Stimulated activated naive CD8-positive, alpha-beta T cell treated with anti-CD3 and anti-CD28 coated beads, Interleukin-15, Interleukin-2, amounts not matched to agents 100 U/mL and 50 U/mL, for 24 hours (primary cell): ENCODE data around the gene APOL2.
"Not testable (repeated sequence)": the region's sequence is repeated elsewhere in the genome, so short reads cannot be mapped to it uniquely, and the experiment has no call there.

Source experiments
- ATAC-seq: fragments of 150-1000 bp; cut with Tn5 transposase; one replicate; pipeline ENCODE4 v1.10.0; 2021
- DNase-seq: peaks from one replicate; pipeline ENCODE4 v3.0.0; 2021

APOL2 gene

DNA sequence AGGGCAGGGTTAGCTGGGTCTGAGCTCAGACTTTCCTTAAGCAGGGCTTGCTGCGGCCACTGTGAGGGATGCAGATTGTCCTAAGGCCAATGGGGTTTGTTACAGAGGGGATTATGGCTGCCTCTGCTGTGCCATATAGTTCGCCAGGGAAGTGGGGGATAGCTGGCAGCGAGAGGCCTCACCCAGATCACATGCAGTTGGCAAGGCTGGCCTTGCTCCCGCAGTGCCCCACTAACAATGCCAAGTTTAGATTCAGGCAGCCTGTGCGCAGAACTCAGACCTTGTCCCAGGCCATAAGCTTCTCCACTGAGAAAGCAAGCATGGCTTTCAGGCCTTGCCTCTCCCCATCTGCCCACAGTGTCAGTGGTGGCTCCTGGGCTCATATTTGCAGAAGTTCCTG, 4.7 kb upstream of the APOL2 start:
- DNase-seq (no peak), ATAC-seq (no peak)

DNA sequence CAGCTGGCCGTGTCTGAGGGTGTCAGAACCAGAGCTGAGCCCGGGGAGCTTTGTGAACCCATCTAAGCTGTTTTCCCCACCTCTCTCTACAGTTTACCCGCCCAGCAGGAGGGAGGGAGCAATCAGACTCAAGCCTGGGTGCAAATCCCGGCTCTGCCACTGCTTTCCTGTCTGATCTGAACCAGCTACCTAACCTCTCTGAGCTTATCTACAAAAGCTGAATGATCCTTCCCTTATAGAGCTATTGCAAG, 252 bp downstream of the APOL2 start:
- ATAC-seq: no peak
- peak; percentile 22 for DNase-seq

DNA sequence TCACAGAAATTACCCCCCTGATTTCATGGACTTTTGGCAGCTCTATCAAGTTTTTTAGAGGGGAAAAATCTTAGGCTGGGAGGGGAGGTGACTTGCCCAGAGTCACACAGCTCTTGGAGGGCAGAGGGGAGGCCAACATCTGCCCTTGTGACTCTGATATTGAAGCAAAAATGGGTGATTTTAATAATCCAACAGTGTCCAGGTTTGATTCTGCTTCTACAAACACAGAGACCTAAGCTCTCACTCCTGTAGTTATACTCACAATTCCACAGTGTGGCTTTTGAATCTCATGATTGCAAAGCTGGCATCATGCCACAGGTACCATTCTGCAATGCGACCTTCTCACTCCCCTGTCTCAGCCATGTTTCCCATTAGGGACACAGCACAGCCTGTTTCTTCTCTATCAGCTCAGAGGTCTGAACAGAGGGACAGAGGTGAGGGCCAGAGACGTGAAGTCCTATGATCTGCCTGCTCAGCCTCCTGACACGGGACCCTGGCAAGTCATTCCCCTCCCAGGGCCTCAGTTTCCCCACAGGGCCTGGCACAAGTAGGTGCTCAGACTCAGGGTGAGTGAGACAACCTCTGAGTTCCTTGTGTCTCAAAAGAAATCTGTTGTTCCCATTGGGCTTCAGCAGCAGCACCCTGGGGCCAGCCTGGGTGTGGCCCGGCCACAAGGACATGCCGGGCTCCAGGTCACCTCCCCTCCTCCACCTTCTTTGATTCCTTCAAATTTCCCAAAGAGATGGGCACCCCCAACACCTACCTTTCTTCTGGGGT, 766 bp downstream of the APOL2 start:
- DNase-seq: peak; percentile 18

GRCh38 chr22:36237462-36238372, 1.6 kb downstream of the APOL2 start:
- DNase-seq: peak; percentile 29
- ATAC-seq: peak; percentile 19

More for the DNA sequence above, 766 bp downstream of the APOL2 start:
- ATAC-seq: peak; percentile 26

- ATAC-seq: no peak
- DNase-seq: no peak
These were observed 2.7 kb downstream of the APOL2 start for GRCh38 chr22:36236388-36237319.

DNA sequence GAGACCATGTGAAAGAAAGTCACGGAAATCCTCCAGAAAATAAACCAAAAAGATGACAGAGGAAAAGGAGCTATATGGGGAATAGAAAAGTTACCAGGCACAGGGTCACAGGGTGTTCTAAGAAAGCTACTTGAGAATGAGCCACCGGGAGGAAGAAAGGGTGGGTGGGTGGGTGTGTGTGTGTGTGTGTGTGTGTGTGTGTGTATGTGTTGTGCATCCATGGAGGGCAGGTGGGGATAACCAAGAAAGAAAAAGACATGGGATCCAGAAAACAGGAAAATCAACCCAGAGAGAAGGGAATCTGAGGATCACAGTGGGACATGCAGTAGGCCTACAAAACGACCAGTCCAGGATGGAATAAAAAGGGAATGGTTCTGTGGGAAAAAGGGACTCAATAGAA, 3.7 kb downstream of the APOL2 start:
- DNase-seq: no peak
- ATAC-seq: no peak

DNA sequence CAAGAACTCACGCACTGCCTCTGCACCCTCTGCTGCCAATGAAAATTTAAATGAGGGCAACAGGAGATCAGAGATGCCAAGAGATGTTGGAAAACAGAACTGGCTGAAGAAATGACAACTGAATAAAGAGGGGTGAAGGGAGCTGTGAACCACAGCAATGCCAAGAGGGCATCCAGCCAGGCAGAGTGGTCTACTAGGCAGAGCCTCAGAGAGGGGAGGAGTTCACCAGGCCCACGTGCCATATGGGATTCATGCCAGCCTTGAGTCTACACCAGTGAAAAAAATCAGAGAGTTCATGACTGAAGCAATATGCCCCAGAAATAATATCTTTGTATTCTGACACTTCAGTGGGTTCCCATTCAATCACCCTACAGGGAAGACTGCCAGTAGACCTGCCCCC, 4.4 kb downstream of the APOL2 start:
- DNase-seq (no peak), ATAC-seq (no peak)

DNA sequence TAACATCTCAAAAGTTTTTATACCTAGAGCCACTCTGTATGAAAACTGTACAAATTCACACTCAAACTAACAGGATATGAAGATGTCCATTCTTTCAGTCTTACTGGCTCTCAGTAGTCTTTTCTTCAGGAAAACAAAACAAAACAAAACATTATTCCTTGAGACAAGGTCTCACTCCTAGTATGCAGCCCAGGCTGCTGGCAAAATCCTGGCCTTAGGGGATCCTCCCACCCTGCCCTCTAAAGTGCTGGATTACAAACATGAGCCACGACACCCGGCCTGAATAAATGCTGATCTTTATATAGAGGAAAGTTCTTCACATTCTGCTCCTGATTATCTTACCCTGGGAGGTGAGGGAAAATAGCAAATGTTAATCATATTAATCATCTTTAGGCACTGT, 5.1 kb downstream of the APOL2 start:
- ATAC-seq: no peak
- no peak for DNase-seq

DNA sequence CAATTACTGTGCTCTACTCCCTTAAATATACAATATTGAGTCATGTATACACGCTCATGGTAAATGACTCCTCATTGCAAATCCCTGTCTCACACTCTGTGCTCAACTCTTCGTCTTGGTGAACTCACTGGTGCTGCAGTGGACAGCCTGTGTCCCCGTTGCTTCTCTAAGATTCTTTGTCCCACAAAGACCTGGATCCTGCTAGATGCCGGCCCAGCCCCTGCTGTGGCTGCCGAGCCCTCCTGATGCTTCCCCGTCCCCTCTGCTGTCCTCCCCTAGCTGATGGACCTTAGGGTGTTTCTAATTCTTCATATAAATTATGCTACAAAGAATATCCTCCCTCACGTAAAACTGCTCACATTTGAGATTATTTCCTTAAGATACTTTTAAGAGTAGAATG, 5.5 kb downstream of the APOL2 start:
- ATAC-seq (no peak), DNase-seq (no peak)

DNA sequence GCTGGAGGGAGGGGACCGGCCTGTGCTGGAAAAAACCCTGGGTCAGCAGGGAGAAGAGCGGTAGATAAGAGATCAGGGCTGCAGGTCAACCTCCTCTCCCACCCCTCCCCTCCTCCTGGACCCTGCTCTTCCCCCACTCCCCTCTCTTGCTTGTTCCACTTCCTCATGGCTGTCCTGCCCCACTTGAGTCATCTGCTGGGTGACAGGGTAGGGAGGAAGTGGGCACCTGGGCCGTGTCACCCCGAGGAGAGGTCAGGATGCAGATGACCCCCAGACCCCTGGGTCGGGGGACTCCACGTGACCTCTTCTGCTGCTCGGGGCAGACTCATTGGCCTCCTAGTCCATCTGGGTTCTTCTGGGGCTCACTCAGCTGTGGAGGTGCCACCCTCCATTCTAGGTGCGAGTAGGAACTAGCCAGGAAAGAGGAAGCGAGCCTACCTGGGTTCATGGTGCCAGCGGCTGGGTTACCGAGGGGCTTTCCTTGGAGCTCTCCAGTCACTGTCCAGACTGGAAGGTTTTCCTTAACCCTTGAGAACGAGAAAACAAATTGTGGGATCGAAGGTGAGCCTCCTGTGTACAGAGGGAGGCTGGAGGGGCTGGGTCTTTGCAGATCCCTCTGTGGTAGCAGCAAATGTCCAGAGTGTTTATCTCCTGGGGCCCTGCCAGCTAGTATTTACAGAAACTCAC, 6.5 kb downstream of the APOL2 start:
- DNase-seq: no peak
- ATAC-seq: no peak

DNA sequence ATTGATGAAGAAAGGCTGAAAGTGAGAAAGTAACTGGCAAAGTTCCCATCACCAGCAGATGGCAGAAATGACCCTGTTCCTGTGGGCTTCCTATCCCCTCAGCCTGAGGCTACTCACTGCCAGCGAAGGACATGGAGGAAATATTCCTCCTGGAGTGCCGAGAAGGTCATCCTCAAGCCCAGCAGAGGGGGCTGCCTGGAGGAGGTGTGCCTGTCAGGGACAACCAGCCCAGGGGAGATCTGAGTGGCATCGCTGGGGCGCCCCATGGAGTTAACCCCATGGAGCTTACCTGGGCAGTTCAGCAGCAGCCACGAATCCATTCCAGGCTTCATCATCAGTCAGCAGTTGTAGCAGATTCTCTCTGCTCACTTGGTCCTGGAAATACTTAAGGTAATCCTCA, 8.3 kb downstream of the APOL2 start:
- DNase-seq, ATAC-seq: not testable (repeated sequence)

DNA sequence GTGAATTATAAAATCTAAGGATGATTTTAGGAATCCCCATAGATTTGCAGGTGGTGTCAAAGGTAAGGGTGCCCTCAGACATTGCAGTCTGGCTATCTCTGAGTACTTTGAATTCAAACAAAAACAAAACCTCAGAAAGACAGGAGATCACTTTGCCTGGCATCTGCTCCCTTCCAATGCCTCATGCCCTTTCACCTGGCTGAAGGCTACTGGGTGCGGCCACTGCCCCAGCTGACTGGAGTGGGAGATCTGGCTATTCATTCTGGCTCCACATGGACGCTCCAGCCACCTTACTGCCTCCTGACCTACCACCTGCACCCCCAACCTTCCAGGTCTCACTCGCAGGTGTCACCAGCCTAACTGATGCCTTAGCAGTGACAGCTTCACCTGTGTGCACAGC, 9.7 kb downstream of the APOL2 start:
- DNase-seq, ATAC-seq: not testable (repeated sequence)

GRCh38 chr22:36228944-36229343, 10.4 kb downstream of the APOL2 start:
- ATAC-seq (no peak), DNase-seq (no peak)

GRCh38 chr22:36228369-36228768, 11.0 kb downstream of the APOL2 start:
- ATAC-seq, DNase-seq: not testable (repeated sequence)

- ATAC-seq (no peak), DNase-seq (no peak)
These were observed 11.5 kb downstream of the APOL2 start for GRCh38 chr22:36227806-36228205.

- DNase-seq (peak; percentile 24), ATAC-seq (no peak)
These were observed 11.9 kb downstream of the APOL2 start for GRCh38 chr22:36227396-36227795.

DNA sequence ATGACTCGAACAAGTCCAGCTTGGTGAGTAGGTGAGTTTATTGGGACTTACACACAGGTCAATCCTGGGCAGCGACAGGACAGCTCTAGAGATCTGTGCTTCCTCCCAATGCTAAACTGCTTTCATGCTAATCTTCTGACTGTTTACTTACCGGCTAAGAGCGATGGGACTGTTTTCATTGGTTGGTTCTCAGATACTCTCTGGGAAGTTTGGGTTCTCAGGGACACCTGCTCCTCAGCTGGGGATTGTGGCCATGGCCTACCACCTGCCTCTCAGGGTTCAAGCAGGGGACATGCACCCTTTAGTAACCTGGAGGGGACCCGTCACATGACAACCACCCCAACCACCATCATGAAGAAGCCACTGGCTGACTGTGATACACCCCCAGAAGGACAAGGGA, 13.1 kb downstream of the APOL2 start:
- ATAC-seq (no peak), DNase-seq (no peak)

GRCh38 chr22:36225333-36225922, 13.9 kb downstream of the APOL2 start:
- DNase-seq (no peak), ATAC-seq (no peak)

DNA sequence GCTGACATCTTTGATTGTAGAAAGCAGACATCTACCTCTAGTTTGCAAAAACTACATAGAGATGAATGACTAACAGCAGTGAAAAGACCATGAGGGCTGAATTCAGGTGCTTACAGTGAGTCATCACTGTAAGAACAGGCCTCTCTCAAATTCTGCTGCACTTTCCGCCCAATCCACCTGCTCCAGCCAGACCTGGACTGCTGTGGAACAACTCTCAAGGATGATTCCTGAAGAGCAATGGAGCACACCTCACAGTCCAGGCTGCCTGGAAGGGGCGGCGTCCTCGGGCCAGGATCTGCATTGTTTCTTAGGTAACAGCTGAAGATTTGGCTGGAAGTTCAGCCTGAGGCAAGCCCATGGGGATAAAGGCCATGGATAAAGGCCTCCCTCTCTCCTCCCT, 15.1 kb downstream of the APOL2 start:
- no peak for ATAC-seq
- DNase-seq: no peak

- ATAC-seq (no peak), DNase-seq (no peak)
These were observed 15.8 kb downstream of the APOL2 start for GRCh38 chr22:36223504-36223903.

DNA sequence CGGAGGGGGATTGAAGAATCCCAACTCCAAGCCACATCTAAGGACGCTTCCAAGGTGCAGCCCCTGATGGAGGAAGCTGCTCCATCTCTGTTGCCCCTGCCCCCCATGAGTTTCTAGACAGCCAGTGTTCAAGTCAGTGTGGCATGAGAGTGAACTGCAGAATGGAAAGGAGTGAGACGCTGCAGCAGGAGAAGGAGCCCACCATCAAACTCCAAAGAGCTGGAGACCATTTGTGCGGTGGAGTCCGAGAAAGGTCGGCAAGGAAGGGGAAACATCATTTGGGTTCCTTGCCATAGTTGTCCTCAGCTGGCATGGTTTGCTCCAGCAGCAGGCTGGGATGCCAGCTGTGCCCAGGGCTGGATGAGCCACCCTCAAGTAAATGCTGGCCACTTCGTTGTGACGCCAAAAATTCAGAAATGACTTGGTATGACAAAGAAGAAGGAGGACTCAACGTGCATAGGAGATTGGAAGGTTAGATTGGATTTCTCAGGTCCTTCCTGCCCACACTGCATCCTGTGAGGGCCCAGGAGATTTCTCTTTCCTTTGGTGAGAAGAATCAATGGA, 16.4 kb downstream of the APOL2 start:
- DNase-seq: no peak

More for the DNA sequence above, 16.4 kb downstream of the APOL2 start:
- ATAC-seq: no peak
